SK-N-SH treated with all-trans-retinoic acid at 6 μM for 48 hours (cell line): ENCODE results near the gene GRAMD1B.

Source experiments
- ATAC-seq: fragments of 200-7000 bp; cut with Tn5 transposase; 3 replicates; pipeline ENCODE4 v1.9.1; 2020; ENCODE audit warnings: mild to moderate bottlenecking, moderate library complexity
- BACH2 ChIP-seq: fragments of 250-450 bp; sonication (Bioruptor Pico); IDR thresholded peaks from 2 replicates; pipeline ENCODE4 v1.9.0; 2021; ENCODE audit warnings: mild to moderate bottlenecking, borderline replicate concordance
- CREB5 ChIP-seq: fragments of 250-450 bp; sonication (Bioruptor Pico); IDR thresholded peaks from 2 replicates; pipeline ENCODE4 v1.5.1; 2020; ENCODE audit warnings: low read depth, mild to moderate bottlenecking, moderate library complexity
- ESRRG ChIP-seq: fragments of 250-450 bp; sonication (Bioruptor Pico); IDR thresholded peaks from 2 replicates; pipeline ENCODE4 v1.6.1; 2021; ENCODE audit warnings: mild to moderate bottlenecking
- GLIS3 ChIP-seq: fragments of 250-450 bp; sonication (Bioruptor Pico); IDR thresholded peaks from 2 replicates; pipeline ENCODE4 v1.5.0; 2020; ENCODE audit warnings: mild to moderate bottlenecking, moderate library complexity
- ISL1 ChIP-seq: fragments of 250-450 bp; sonication (Bioruptor Pico); IDR thresholded peaks from 2 replicates; pipeline ENCODE4 v2.1.2; 2022; ENCODE audit warnings: mild to moderate bottlenecking, moderate library complexity
- OSR1 ChIP-seq: fragments of 250-450 bp; sonication (Bioruptor Pico); IDR thresholded peaks from 2 replicates; pipeline ENCODE4 v1.8.0; 2022; ENCODE audit warnings: moderate library complexity, mild to moderate bottlenecking, inconsistent platforms
- PATZ1 ChIP-seq: fragments of 250-450 bp; sonication (Bioruptor Pico); IDR thresholded peaks from 2 replicates; pipeline ENCODE4 v1.8.0; 2020; ENCODE audit warnings: mild to moderate bottlenecking, moderate library complexity, borderline replicate concordance
- TCF4 ChIP-seq: fragments of 250-450 bp; sonication (Bioruptor Pico); IDR thresholded peaks from 2 replicates; pipeline ENCODE4 v1.8.0; 2021; ENCODE audit warnings: mild to moderate bottlenecking, moderate library complexity, borderline replicate concordance
- TOX ChIP-seq: fragments of 250-450 bp; sonication (Bioruptor Pico); IDR thresholded peaks from 2 replicates; pipeline ENCODE4 v1.8.0; 2021; ENCODE audit warnings: mild to moderate bottlenecking, moderate library complexity, borderline replicate concordance
- ZC3H10 ChIP-seq: fragments of 250-450 bp; sonication (Bioruptor Pico); IDR thresholded peaks from 2 replicates; pipeline ENCODE4 v1.5.1; 2021; ENCODE audit warnings: mild to moderate bottlenecking, moderate library complexity
- ZFP30 ChIP-seq: fragments of 450-650 bp; formaldehyde crosslinking; IDR thresholded peaks from 2 replicates; pipeline ENCODE4 v1.5.0; 2022; ENCODE audit warnings: mild to moderate bottlenecking, moderate library complexity
- ZNF565 ChIP-seq: fragments of 450-650 bp; formaldehyde crosslinking; conservative IDR thresholded peaks from 2 replicates; pipeline ENCODE4 v1.5.0; 2020; ENCODE audit warnings: low read depth, mild to moderate bottlenecking, moderate library complexity
- ZNF70 ChIP-seq: fragments of 450-650 bp; formaldehyde crosslinking; IDR thresholded peaks from 2 replicates; pipeline ENCODE4 v1.5.0; 2020; ENCODE audit warnings: mild to moderate bottlenecking, moderate library complexity
- ZNF8 ChIP-seq: fragments of 450-650 bp; formaldehyde crosslinking; IDR thresholded peaks from 2 replicates; pipeline ENCODE4 v1.5.0; 2020; ENCODE audit warnings: mild to moderate bottlenecking, moderate library complexity
- TF ChIP-seq, protein P1 (sequence below): fragments of 250-450 bp; sonication (Bioruptor Pico); IDR thresholded peaks from 2 replicates; pipeline ENCODE4 v1.5.0; 2020; ENCODE audit warnings: mild to moderate bottlenecking, moderate library complexity
- TF ChIP-seq, protein P2 (sequence below): fragments of 250-450 bp; sonication (Bioruptor Pico); IDR thresholded peaks from 2 replicates; pipeline ENCODE4 v1.5.1; 2021; ENCODE audit warnings: mild to moderate bottlenecking, moderate library complexity

Gene GRAMD1B

GRCh38 chr11:123493349-123494063, 63.4 kb downstream of the GRAMD1B start (continued):
- no peak for TF ChIP-seq PATZ1 (CRISPR knock-in tag)

- TF ChIP-seq GLIS3 (no peak), ZNF8 (CRISPR knock-in tag) (no peak), ISL1 (no peak), ESRRG (CRISPR knock-in tag) (no peak), TCF4 (CRISPR knock-in tag) (no peak), ZFP30 (no peak), PATZ1 (CRISPR knock-in tag) (no peak), ZNF565 (no peak), TOX (CRISPR knock-in tag) (no peak), ZC3H10 (CRISPR knock-in tag) (no peak)
- TF ChIP-seq, protein P1, sequence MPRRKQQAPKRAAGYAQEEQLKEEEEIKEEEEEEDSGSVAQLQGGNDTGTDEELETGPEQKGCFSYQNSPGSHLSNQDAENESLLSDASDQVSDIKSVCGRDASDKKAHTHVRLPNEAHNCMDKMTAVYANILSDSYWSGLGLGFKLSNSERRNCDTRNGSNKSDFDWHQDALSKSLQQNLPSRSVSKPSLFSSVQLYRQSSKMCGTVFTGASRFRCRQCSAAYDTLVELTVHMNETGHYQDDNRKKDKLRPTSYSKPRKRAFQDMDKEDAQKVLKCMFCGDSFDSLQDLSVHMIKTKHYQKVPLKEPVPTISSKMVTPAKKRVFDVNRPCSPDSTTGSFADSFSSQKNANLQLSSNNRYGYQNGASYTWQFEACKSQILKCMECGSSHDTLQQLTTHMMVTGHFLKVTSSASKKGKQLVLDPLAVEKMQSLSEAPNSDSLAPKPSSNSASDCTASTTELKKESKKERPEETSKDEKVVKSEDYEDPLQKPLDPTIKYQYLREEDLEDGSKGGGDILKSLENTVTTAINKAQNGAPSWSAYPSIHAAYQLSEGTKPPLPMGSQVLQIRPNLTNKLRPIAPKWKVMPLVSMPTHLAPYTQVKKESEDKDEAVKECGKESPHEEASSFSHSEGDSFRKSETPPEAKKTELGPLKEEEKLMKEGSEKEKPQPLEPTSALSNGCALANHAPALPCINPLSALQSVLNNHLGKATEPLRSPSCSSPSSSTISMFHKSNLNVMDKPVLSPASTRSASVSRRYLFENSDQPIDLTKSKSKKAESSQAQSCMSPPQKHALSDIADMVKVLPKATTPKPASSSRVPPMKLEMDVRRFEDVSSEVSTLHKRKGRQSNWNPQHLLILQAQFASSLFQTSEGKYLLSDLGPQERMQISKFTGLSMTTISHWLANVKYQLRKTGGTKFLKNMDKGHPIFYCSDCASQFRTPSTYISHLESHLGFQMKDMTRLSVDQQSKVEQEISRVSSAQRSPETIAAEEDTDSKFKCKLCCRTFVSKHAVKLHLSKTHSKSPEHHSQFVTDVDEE (CRISPR knock-in tag), result no peak
- TF ChIP-seq, protein P2, sequence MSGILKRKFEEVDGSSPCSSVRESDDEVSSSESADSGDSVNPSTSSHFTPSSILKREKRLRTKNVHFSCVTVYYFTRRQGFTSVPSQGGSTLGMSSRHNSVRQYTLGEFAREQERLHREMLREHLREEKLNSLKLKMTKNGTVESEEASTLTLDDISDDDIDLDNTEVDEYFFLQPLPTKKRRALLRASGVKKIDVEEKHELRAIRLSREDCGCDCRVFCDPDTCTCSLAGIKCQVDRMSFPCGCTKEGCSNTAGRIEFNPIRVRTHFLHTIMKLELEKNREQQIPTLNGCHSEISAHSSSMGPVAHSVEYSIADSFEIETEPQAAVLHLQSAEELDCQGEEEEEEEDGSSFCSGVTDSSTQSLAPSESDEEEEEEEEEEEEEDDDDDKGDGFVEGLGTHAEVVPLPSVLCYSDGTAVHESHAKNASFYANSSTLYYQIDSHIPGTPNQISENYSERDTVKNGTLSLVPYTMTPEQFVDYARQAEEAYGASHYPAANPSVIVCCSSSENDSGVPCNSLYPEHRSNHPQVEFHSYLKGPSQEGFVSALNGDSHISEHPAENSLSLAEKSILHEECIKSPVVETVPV, result no peak
Observed at GRCh38 chr11:123494195-123495050, 64.4 kb downstream of the GRAMD1B start.

DNA sequence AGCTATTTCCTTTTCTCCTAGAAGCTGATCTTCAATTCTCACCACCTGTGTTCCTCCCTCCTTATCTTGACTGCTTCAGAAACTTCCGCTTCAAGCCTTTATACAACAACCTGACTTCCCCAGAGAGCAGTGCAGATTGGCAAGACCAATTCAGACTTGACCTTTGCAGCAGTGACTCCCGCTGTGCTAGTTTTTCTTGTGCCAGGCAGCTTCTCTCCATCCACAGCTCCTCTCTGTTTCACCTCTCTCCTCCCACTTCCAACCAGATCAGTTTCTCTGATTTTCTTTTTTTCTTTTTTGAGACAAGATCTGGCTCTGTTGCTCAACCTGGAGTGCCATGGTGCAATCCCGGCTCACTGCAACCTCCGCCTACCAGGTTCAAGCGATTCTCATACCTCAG, 74.3 kb downstream of the GRAMD1B start:
- TF ChIP-seq ZNF565 (no peak), PATZ1 (CRISPR knock-in tag) (no peak), BACH2 (CRISPR knock-in tag) (no peak), ISL1 (no peak), ZNF70 (CRISPR knock-in tag) (no peak), CREB5 (no peak), ZFP30 (no peak), OSR1 (no peak), TOX (CRISPR knock-in tag) (no peak)
- TF ChIP-seq, protein P2, result no peak
- ATAC-seq, result no peak

More at GRCh38 chr11:123494195-123495050, 64.4 kb downstream of the GRAMD1B start:
- peak; percentile 75; the same call in 2 of the 3 replicates for ATAC-seq
